Activated CD8-positive, alpha-beta T cell treated with anti-CD3 and anti-CD28 coated beads, Interleukin-2, amount 10 ng/mL, durations not matched to agents 7 days and 5 days (primary cell): ENCODE data around the gene SF3A2. TPM values are rescaled to one million over a fixed set of nuclear protein-coding genes. Genes with fewer than 3 reads are reported as not detected.

Experiments used
- ATAC-seq: fragments of 150-1000 bp; cut with Tn5 transposase; one replicate; pipeline ENCODE4 v1.10.0; 2021; ENCODE audit warnings: moderate library complexity
- CTCF ChIA-PET: fragments of 350-600 bp; sonication (Branson Sonifier 250); formaldehyde crosslinking; loops from one replicate; lab custom pipeline; 2021; ENCODE audit warnings: antibody characterized with exemption; lab: Charles Lee
- POLR2A ChIA-PET: fragments of 350-600 bp; sonication (Branson Sonifier 250); formaldehyde crosslinking; loops from one replicate; lab custom pipeline; 2021; ENCODE audit warnings: antibody characterized with exemption; lab: Charles Lee
- DNase-seq: peaks from one replicate; pipeline ENCODE4 v3.0.0-alpha.2; 2020
- H3K27ac Mint-ChIP-seq: one replicate; pipeline ENCODE4 v1.8.0; 2021; ENCODE audit warnings: mild to moderate bottlenecking, mixed read lengths
- H3K27me3 Mint-ChIP-seq: one replicate; pipeline ENCODE4 v1.8.0; 2021; ENCODE audit warnings: low read depth, mixed read lengths
- H3K36me3 Mint-ChIP-seq: one replicate; pipeline ENCODE4 v1.8.0; 2021; ENCODE audit warnings: low read depth, mixed read lengths
- H3K4me1 Mint-ChIP-seq: one replicate; pipeline ENCODE4 v1.8.0; 2021; ENCODE audit warnings: low read depth, mixed read lengths
- H3K4me3 Mint-ChIP-seq: one replicate; pipeline ENCODE4 v1.8.0; 2021; ENCODE audit warnings: mild to moderate bottlenecking, mixed read lengths
- H3K9me3 Mint-ChIP-seq: one replicate; pipeline ENCODE4 v1.8.0; 2022; ENCODE audit warnings: mixed read lengths; ENCODE audit not compliant: insufficient read depth
- total RNA-seq, 2 experiments: library from RNA; stranded (reverse); gene quantifications; one replicate each; pipeline ENCODE4 v1.2.3, GENCODE V29; 2021

SF3A2 gene
- total RNA-seq, 2 experiments from 2014 or later = 157 to 163 TPM

DNA sequence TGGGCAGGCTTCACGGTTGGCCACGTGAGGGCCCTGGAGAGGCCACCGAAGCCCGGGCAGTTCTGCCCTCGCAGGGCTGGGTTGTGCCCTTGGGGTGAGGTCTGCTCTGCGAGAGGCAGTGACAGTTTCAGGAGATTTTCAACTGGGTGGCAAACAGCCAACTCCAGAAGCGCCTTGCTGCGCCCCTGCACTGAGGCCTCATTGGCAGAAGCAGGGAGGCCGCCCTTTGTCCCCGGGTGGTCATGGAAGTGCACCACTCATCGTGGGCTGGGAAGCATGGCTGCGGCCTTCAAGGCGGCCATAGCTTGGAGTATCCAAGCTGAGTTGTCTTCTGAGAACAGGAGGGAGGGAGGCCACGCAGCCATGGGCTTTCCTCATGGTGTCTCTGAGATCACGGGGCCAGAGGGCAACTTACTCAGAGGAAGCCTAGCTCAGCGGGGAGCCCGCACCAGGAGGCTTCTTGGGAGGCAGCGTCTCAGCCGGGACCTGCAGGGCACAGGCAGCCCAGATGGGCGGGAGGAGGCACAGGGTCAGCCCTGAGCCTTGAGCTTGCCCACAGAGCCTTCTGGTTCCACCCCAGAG is 15.3 kb upstream of the SF3A2 start:
- no peak for DNase-seq
- Mint-ChIP-seq H3K36me3 (peaks cover 40% of the 10 kb centered on the region), H3K4me1 (peaks cover 10% of the 10 kb centered on the region), H3K27me3 (no peaks in the 10 kb centered on the region), H3K27ac (peak overlapping the region; percentile 49), H3K9me3 (no peaks in the 10 kb centered on the region), H3K4me3 (no peak overlapping the region)
- no peak for ATAC-seq
- POLR2A ChIA-PET = no interaction called here
- CTCF ChIA-PET = interaction anchor here (0.6 to 1.3 kb wide), 2 partner anchors 52 to 65 kb away, joined by 3 to 8 read pairs; no protein-coding TSS in a partner anchor

DNA sequence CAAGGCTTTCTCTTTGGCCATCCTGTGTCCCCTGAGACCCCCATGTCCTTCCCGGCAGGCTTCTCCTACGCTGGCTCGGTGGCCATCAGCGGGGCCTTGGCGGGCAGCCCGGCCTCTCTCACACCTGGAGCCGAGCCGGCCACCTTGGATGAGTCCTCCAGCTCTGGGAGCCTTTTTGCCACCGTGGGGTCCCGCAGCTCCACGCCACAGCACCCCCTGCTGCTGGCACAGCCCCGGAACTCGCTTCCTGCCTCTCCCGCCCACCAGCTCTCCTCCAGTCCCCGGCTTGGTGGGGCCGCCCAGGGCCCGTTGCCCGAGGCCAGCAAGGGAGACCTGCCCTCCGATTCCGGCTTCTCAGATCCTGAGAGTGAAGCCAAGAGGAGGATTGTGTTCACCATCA is 14.7 kb upstream of the SF3A2 start:
- Mint-ChIP-seq H3K4me3 (no peak overlapping the region), H3K4me1 (peaks cover 10% of the 10 kb centered on the region), H3K9me3 (no peaks in the 10 kb centered on the region), H3K36me3 (peaks cover 38% of the 10 kb centered on the region), H3K27me3 (no peaks in the 10 kb centered on the region), H3K27ac (no peak overlapping the region)
- ChIA-PET CTCF (interaction anchor here (0.6 to 1.3 kb wide), 2 partner anchors 53 to 66 kb away, joined by 3 to 8 read pairs; no protein-coding TSS in a partner anchor), POLR2A (no interaction called here)
- ATAC-seq (no peak), DNase-seq (no peak)

DNA sequence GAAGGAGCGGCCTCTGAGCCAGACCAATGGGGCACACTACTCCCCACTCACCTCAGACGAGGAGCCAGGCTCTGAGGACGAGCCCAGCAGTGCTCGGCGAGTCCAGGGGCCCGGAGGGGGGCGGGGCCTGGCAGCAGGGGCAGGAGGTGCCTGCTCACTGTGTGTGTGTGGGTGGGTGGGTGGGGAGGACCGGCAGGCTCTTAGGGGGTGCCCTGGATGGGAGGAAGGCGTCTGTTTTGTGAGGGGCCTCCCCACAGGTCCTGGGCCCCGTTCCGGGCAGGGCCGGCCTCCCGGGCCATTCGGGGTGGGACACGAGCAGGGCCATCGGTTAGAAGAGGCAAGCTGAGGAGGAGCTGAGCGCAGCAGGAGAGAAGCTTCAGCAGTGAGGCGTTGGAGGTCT is 13.2 kb upstream of the SF3A2 start:
- Mint-ChIP-seq H3K27ac (peak overlapping the region; percentile 77), H3K4me1 (peaks cover 10% of the 10 kb centered on the region), H3K36me3 (peaks cover 31% of the 10 kb centered on the region), H3K4me3 (no peak overlapping the region), H3K9me3 (no peaks in the 10 kb centered on the region), H3K27me3 (no peaks in the 10 kb centered on the region)
- ATAC-seq (no peak), DNase-seq (no peak)
- ChIA-PET POLR2A (no interaction called here), CTCF (no interaction called here)

DNA sequence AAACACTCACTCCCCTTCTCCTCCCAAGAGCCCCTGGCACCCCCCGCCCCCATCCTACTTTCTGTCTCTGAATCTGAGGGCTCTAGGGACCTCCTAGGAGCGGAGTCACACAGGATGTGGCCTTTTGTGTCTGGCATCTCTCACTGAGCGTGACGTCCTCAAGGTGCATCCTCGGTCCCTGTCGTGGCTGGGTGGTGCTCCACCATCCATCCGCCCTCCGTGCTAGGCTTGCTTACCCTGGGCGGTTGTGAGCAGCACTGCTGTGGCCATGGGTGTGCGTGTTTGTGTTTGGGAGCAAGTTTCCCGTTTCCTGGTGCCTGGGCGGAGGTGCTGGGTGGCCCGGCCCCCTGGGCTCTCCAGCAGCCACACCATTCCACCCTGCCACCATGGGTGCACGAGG is 12.7 kb upstream of the SF3A2 start:
- DNase-seq (peak; percentile 57), ATAC-seq (peak; percentile 63)
- Mint-ChIP-seq H3K4me1 (peaks cover 10% of the 10 kb centered on the region), H3K9me3 (no peaks in the 10 kb centered on the region), H3K36me3 (peaks cover 33% of the 10 kb centered on the region), H3K27ac (peak overlapping the region; percentile 77), H3K27me3 (no peaks in the 10 kb centered on the region), H3K4me3 (no peak overlapping the region)
- ChIA-PET POLR2A (no interaction called here), CTCF (no interaction called here)

DNA sequence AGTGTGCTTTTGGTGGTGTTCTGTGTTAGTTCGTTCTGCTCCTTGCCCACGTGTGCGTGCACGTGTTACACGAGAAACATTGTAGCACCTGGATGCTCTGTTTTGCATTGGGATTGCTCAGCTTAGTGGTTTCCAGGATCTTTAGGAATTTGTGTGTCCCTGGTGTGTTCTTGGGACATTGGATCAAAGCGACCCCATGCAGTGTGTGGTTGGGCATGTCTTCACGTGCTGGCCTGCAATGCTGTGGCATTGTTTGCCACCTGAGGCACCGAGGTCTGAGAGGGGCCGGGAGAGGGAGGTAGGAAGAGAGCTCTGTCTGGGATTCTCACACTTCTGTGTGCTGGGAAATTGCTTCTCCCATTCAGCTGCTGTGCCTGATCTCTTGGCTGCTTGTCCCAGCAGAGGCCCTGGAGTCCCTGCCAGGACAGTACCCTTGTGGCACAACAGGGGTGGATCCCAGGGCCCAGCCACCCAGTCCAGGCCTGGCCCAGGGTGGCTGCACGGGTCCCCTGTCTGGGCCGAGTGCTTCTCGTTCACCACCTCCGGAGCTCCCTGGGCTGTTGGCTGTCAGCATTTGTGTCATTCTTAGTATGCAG is 11.8 kb upstream of the SF3A2 start:
- Mint-ChIP-seq H3K4me1 (peaks cover 10% of the 10 kb centered on the region), H3K36me3 (peaks cover 36% of the 10 kb centered on the region), H3K27me3 (no peaks in the 10 kb centered on the region), H3K9me3 (no peaks in the 10 kb centered on the region), H3K4me3 (no peak overlapping the region), H3K27ac (peak overlapping the region; percentile 77)
- ChIA-PET CTCF (no interaction called here), POLR2A (no interaction called here)
- DNase-seq (no peak), ATAC-seq (no peak)

DNA sequence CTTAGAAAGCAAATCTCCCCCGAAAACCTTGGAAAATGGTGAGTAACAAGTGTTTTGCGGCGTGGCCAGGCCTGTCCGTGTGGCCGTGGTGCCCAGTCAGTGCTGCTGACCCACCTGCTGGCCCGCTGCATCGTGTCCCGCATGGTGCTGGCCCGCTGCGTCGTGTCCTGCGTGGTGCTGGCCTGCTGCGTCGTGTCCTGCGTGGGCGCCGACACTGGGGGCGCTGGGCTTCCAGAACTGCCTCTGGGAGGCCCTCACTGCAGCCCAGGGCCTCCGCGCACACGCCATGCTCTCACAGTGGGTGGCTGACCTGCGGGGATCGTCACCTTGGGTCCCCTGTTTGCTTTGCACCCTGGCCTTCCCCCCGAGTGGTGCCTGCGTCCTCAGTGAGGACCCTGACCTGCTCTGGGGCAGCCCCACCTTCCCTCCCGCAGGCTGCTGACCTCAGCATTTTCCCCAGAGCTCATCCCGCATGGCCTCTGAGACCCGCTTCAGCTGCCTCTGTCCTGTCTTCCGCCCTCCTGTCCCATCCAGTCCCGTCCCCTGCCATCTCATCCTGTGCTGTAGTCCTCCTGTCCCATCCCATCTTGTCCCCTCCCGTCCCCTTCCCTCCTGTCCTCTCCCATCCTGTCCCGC is 11.1 kb upstream of the SF3A2 start:
- ATAC-seq (no peak), DNase-seq (no peak)
- Mint-ChIP-seq H3K36me3 (peaks cover 37% of the 10 kb centered on the region), H3K27me3 (no peaks in the 10 kb centered on the region), H3K9me3 (no peaks in the 10 kb centered on the region), H3K4me1 (peaks cover 10% of the 10 kb centered on the region), H3K27ac (peak overlapping the region; percentile 49), H3K4me3 (no peak overlapping the region)
- ChIA-PET POLR2A (no interaction called here), CTCF (no interaction called here)

DNA sequence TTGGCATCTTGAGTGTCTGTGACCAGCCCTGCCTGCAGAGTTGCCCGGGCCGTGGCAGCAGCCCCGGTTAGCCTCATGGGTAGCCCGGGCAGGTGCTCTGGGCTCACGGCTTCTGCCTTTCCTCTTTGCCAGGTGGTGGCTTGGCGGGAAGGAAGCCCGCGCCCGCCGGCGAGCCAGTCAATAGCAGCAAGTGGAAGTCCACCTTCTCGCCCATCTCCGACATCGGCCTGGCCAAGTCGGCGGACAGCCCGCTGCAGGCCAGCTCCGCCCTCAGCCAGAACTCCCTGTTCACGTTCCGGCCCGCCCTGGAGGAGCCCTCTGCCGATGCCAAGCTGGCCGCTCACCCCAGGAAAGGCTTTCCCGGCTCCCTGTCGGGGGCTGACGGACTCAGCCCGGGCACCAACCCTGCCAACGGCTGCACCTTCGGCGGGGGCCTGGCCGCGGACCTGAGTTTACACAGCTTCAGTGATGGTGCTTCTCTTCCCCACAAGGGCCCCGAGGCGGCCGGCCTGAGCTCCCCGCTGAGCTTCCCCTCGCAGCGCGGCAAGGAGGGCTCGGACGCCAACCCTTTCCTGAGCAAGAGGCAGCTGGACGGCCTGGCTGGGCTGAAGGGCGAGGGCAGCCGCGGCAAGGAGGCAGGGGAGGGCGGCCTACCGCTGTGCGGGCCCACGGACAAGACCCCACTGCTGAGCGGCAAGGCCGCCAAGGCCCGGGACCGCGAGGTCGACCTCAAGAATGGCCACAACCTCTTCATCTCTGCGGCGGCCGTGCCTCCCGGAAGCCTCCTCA is 10.4 kb upstream of the SF3A2 start:
- Mint-ChIP-seq H3K4me1 (peaks cover 10% of the 10 kb centered on the region), H3K36me3 (peaks cover 34% of the 10 kb centered on the region), H3K27me3 (no peaks in the 10 kb centered on the region), H3K9me3 (no peaks in the 10 kb centered on the region), H3K27ac (peak overlapping the region; percentile 49), H3K4me3 (no peak overlapping the region)
- DNase-seq (no peak), ATAC-seq (no peak)
- POLR2A ChIA-PET = interaction anchor here (0.6 kb wide), 1 partner anchor 1016 kb away, joined by 3 read pairs; no protein-coding TSS in a partner anchor
- CTCF ChIA-PET = no interaction called here

DNA sequence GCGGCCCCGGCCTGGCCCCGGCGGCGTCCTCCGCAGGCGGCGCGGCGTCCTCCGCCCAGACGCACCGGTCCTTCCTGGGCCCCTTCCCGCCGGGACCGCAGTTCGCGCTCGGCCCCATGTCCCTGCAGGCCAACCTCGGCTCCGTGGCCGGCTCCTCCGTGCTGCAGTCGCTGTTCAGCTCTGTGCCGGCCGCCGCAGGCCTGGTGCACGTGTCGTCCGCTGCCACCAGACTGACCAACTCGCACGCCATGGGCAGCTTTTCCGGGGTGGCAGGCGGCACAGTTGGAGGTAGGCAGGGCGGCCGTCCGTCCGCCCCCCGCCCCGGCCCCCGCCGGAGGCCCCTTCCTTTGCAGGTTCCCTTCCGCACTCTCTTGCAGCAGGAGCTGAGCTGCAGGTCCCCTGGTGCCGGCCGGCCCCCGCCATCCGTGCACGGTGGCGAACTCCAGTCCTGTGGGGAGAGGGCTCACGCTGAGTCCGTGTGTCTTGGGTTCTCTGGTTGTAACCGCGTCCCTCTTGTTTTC is 9.7 kb upstream of the SF3A2 start:
- H3K9me3 Mint-ChIP-seq = no peaks in the 10 kb centered on the region
- H3K27ac Mint-ChIP-seq = no peak overlapping the region
- ChIA-PET CTCF (no interaction called here), POLR2A (interaction anchor here (0.6 kb wide), 1 partner anchor 1015 kb away, joined by 3 read pairs; no protein-coding TSS in a partner anchor)
- ATAC-seq (no peak), DNase-seq (no peak)
- H3K4me1 Mint-ChIP-seq = peaks cover 10% of the 10 kb centered on the region
- peaks cover 37% of the 10 kb centered on the region for H3K36me3 Mint-ChIP-seq
- H3K4me3 Mint-ChIP-seq = no peak overlapping the region
- no peaks in the 10 kb centered on the region for H3K27me3 Mint-ChIP-seq

DNA sequence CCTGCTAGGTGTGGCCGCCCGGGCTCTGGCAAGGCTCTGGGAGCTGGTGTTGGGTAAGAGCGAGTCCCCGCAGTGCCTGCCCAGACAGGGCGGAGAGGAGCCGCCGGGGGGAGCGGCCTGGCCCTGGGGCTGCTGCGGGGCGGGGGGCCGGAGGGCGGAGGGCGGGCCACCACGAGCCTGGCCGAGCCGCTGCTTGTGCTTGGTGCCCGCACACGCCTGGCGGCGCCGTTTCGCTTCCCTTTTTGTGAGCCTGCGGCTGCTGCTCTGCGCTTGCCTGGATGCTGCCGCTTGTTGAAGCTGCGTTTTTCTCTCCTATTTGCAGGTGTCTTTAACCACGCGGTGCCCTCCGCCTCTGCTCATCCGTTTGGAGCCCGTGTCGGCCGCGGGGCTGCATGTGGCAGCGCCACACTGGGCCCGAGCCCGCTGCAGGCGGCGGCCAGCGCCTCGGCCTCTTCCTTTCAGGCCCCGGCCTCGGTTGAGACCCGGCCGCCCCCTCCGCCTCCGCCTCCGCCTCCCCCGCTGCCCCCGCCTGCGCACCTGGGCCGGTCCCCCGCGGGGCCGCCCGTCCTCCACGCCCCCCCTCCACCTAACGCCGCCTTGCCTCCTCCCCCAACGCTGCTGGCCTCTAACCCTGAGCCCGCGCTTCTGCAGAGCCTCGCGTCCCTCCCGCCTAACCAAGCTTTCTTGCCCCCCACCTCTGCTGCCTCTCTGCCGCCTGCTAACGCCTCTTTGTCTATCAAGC is 9.0 kb upstream of the SF3A2 start:
- no peaks in the 10 kb centered on the region for H3K27me3 Mint-ChIP-seq
- H3K27ac Mint-ChIP-seq = no peak overlapping the region
- no peak for ATAC-seq
- CTCF ChIA-PET = no interaction called here
- H3K36me3 Mint-ChIP-seq = peaks cover 41% of the 10 kb centered on the region
- H3K4me3 Mint-ChIP-seq = no peak overlapping the region
- H3K9me3 Mint-ChIP-seq = no peaks in the 10 kb centered on the region
- no peak for DNase-seq
- peaks cover 10% of the 10 kb centered on the region for H3K4me1 Mint-ChIP-seq
- POLR2A ChIA-PET = no interaction called here

DNA sequence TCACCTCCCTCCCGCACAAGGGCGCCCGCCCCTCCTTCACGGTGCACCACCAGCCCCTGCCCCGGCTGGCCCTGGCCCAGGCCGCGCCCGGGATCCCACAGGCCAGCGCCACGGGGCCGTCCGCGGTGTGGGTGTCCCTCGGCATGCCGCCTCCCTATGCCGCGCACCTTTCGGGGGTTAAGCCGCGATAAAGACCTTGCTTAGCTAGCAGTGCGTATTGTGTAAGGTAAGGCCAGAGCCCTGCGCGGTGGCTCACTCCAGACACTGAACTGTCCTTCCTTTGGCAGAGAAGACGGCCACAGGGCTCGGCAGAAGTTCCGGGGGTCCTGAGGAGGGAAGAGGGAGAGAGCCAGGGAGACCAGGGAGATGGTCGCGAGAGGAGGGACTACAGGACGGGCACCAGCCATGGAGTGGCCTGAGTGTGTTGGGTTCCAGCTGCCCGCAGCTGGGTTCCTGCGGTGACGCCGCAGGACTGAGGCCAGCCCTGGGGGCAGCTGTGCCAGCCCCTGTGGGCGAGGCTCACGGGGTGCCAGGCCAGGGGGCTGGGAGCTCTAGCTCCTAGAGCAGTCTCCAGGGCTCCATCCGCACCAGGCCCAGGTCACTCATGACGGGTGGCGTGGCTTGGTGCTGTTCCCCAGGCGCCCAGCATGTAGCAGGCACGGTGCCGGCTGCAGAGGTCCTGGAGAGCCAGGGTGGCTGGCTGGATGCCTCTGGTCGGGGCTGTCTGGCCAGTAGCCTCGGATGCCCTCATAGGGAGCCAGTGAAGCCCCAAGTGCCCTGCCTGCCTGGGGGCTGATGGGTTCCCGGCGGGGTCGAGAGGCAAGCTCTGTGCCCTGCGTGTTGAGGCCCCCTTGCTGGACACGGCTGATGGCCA is 8.2 kb upstream of the SF3A2 start:
- H3K9me3 Mint-ChIP-seq = no peaks in the 10 kb centered on the region
- H3K27me3 Mint-ChIP-seq = no peaks in the 10 kb centered on the region
- DNase-seq (no peak), ATAC-seq (no peak)
- no peak overlapping the region for H3K27ac Mint-ChIP-seq
- POLR2A ChIA-PET = no interaction called here
- peaks cover 13% of the 10 kb centered on the region for H3K4me1 Mint-ChIP-seq
- no peak overlapping the region for H3K4me3 Mint-ChIP-seq
- peaks cover 45% of the 10 kb centered on the region for H3K36me3 Mint-ChIP-seq
- CTCF ChIA-PET = no interaction called here
